CD8-positive, alpha-beta memory T cell (primary cell): ENCODE results near the gene SRGN. TPM values are rescaled to one million over a fixed set of nuclear protein-coding genes. Genes with fewer than 3 reads are reported as not detected.

Experiments
- CTCF ChIA-PET: fragments of 350-600 bp; sonication (Branson Sonifier 250); formaldehyde crosslinking; loops from one replicate; lab custom pipeline; 2021; ENCODE audit warnings: antibody characterized with exemption; lab: Charles Lee
- POLR2A ChIA-PET: fragments of 350-600 bp; sonication (Branson Sonifier 250); formaldehyde crosslinking; loops from one replicate; lab custom pipeline; 2021; ENCODE audit warnings: antibody characterized with exemption; lab: Charles Lee
- DNase-seq, 5 donors: peaks; one replicate each; pipeline versions ENCODE4 v3.0.0 to v3.0.0-alpha.2; 2020 to 2022; ENCODE audit warnings: mixed read lengths in 1 of 5
- H3K27ac ChIP-seq: one replicate; pipeline ENCODE4 v1.7.0; 2013; ENCODE audit warnings: low read depth, mild to moderate bottlenecking, low read length, moderate library complexity
- H3K27me3 ChIP-seq: 2 replicates; pipeline ENCODE4 v1.7.0; 2013; ENCODE audit warnings: low read length, mild to moderate bottlenecking; ENCODE audit not compliant: insufficient read depth, poor library complexity, severe bottlenecking
- H3K36me3 ChIP-seq: 2 replicates; pipeline ENCODE4 v1.7.0; 2013; ENCODE audit warnings: mild to moderate bottlenecking, low read length, moderate library complexity; ENCODE audit not compliant: insufficient read depth
- H3K4me1 ChIP-seq: 2 replicates; pipeline ENCODE4 v1.7.0; 2013; ENCODE audit warnings: mild to moderate bottlenecking, low read length, moderate library complexity; ENCODE audit not compliant: insufficient read depth
- H3K4me3 ChIP-seq: 2 replicates; pipeline ENCODE4 v1.7.0; 2013; ENCODE audit warnings: mild to moderate bottlenecking, low read length
- H3K9me3 ChIP-seq: 2 replicates; pipeline ENCODE4 v1.7.0; 2013; ENCODE audit warnings: mild to moderate bottlenecking, low read length
- H3K27ac Mint-ChIP-seq, 8 donors: one replicate each; pipeline ENCODE4 v1.8.0; 2020 to 2021; ENCODE audit warnings: mixed read lengths in 8 of 8, mild to moderate bottlenecking in 6 of 8, inconsistent platforms in 3 of 8, moderate library complexity in 3 of 8
- H3K27me3 Mint-ChIP-seq, 2 donors: one replicate each; pipeline ENCODE4 v1.8.0; 2020 to 2021; ENCODE audit warnings: mixed read lengths in 2 of 2, mild to moderate bottlenecking in 1 of 2, moderate library complexity in 1 of 2
- H3K36me3 Mint-ChIP-seq, 3 donors: one replicate each; pipeline ENCODE4 v1.8.0; 2020 to 2021; ENCODE audit warnings: mixed read lengths in 3 of 3, inconsistent platforms in 1 of 3, mild to moderate bottlenecking in 1 of 3
- H3K4me1 Mint-ChIP-seq, 3 donors: one replicate each; pipeline ENCODE4 v1.8.0; 2020 to 2021; ENCODE audit warnings: mixed read lengths in 3 of 3, inconsistent platforms in 1 of 3, mild to moderate bottlenecking in 1 of 3
- H3K4me3 Mint-ChIP-seq, 7 donors: one replicate each; pipeline ENCODE4 v1.8.0; 2020 to 2021; ENCODE audit warnings: mixed read lengths in 7 of 7, mild to moderate bottlenecking in 6 of 7, moderate library complexity in 4 of 7, inconsistent platforms in 2 of 7
- H3K9me3 Mint-ChIP-seq, 5 donors: one replicate each; pipeline ENCODE4 v1.8.0; 2020 to 2022; ENCODE audit warnings: mixed read lengths in 5 of 5, mild to moderate bottlenecking in 3 of 5, moderate library complexity in 2 of 5, inconsistent platforms in 1 of 5
- polyA plus RNA-seq: library from polyadenylated mRNA; unstranded; fragments of 300-500 nt; fragmentation: Illumina TruSeq; gene quantifications from one replicate; pipeline ENCODE4 v1.2.3, GENCODE V29; 2021
- total RNA-seq, 2 experiments: library from RNA; stranded (reverse); gene quantifications; one replicate each; pipeline ENCODE4 v1.2.3, GENCODE V29; 2021

Gene SRGN
- total and polyA plus RNA-seq, 3 experiments from 2014 or later: 274 to 662 (median 659) TPM

DNA sequence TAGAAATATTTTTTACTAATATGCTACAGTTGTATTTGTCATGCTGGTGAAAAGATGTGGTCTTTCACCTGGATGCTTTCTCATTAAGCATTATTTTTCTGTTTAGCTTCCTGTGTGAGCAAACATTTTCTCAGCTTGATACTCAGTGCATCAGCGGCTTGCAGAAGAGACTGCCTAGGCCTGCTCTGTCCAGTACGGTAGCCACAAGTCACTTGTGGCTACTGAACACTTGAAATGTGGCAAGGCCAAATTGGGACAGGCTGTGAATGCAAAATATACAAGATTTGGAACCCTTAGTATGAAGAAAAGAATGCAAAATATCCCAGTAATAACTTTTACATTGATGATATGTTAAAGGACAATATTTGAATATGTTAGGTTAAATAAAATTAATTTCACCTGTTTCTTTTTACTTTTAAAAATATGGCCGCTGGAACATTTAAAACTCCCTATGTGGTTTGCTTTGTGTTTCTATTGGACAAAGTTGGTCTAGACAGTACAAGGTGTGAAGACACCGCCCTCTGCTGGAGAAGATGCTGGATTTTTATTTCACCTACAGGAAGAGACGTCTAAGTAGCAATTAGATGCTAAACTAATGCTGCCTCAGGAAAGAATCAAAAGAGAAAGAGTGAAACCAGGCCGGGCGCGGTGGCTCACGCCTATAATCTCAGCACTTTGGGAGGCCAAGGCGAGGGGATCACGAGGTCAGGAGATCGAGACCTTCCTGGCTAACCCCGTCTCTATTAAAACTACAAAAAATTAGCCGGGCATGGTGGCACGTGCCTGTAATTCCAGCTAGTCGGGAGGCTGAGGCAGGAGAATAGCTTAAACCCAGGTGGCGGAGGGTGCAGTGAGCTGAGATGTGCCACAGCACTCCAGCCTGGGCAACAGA, 5.3 kb downstream of the SRGN start:
- H3K27ac ChIP-seq: peak overlapping the region; percentile 22
- H3K27ac Mint-ChIP-seq: peak overlapping the region; percentile 82 to 99 (median 98)
- no peaks in the 10 kb centered on the region for H3K27me3 ChIP-seq
- no peak overlapping the region for H3K4me3 ChIP-seq
- CTCF ChIA-PET: interaction anchor here (0.6 to 7.2 kb wide), 38 partner anchors 8 to 263 kb away, joined by 3 to 91 read pairs (median 4); partner anchors contain the start of genes DDX21, KIFBP and VPS26A
- DNase-seq: peak; percentile 70 to 88 (median 83)
- H3K9me3 ChIP-seq: no peaks in the 10 kb centered on the region
- peaks cover 59 to 73% (median 70%) of the 10 kb centered on the region in 3 donors for H3K4me1 Mint-ChIP-seq
- H3K27me3 Mint-ChIP-seq: peaks cover 0 to 1% of the 10 kb centered on the region in 2 donors
- POLR2A ChIA-PET: interaction anchor here (0.6 to 1.2 kb wide), 4 partner anchors 48 to 374 kb away, joined by 3 to 4 read pairs (median 4); no protein-coding TSS in a partner anchor
- peaks cover 43% of the 10 kb centered on the region for H3K4me1 ChIP-seq
- H3K9me3 Mint-ChIP-seq: no peaks in the 10 kb centered on the region
- peaks cover 5% of the 10 kb centered on the region for H3K36me3 ChIP-seq
- H3K36me3 Mint-ChIP-seq: peaks cover 6 to 67% (median 8%) of the 10 kb centered on the region in 3 donors
- H3K4me3 Mint-ChIP-seq: peak overlapping the region; percentile 18 to 75 (median 52)

DNA sequence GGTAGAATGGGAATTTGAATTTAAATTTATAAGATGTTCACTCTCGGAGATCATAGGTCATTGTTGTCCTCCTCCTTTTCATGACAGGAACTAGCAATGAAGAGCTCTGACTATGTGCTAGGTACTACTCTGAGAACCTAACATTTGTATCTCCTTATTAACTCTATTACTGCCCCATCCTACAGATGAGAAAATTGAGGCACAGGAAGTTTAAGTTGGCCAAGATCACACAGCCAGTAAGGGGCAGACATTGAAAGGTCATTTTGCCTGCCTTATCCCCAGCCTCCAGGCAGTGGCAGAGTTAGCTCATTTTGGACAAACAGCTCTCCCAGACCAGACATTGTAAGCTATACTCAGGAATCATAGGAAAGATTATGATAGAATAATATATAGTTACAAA, 6.0 kb downstream of the SRGN start:
- H3K4me3 ChIP-seq: no peak overlapping the region
- peak overlapping the region; percentile 36 to 99 (median 97) for H3K27ac Mint-ChIP-seq
- POLR2A ChIA-PET: interaction anchor here (0.6 kb wide), 1 partner anchor 88 kb away, joined by 3 read pairs; no protein-coding TSS in a partner anchor

GRCh38 chr10:69096045-69096444, 8.1 kb downstream of the SRGN start:
- H3K36me3 Mint-ChIP-seq: peaks cover 7 to 68% (median 11%) of the 10 kb centered on the region in 3 donors
- Histone ChIP-seq H3K36me3 (peaks cover 6% of the 10 kb centered on the region), H3K27ac (no peak overlapping the region), H3K27me3 (no peaks in the 10 kb centered on the region), H3K9me3 (no peaks in the 10 kb centered on the region), H3K4me1 (peaks cover 26% of the 10 kb centered on the region), H3K4me3 (no peak overlapping the region)
- H3K27me3 Mint-ChIP-seq: no peaks in the 10 kb centered on the region
- ChIA-PET CTCF (interaction anchor here (2.8 to 7.2 kb wide), 2 partner anchors 52 to 91 kb away, joined by 10 to 91 read pairs; no protein-coding TSS in a partner anchor), POLR2A (no interaction called here)
- DNase-seq: no peak
- no peak overlapping the region for H3K4me3 Mint-ChIP-seq
- H3K9me3 Mint-ChIP-seq: no peaks in the 10 kb centered on the region
- peak overlapping the region in 2 of 8 donors; percentile 13 to 19 for H3K27ac Mint-ChIP-seq
- peaks cover 47 to 74% (median 60%) of the 10 kb centered on the region in 3 donors for H3K4me1 Mint-ChIP-seq

More for the DNA sequence above, 6.0 kb downstream of the SRGN start:
- no peaks in the 10 kb centered on the region for H3K27me3 Mint-ChIP-seq
- Histone ChIP-seq H3K36me3 (peaks cover 6% of the 10 kb centered on the region), H3K27ac (no peak overlapping the region), H3K9me3 (no peaks in the 10 kb centered on the region), H3K4me1 (peaks cover 43% of the 10 kb centered on the region), H3K27me3 (no peaks in the 10 kb centered on the region)
- H3K4me3 Mint-ChIP-seq: no peak overlapping the region
- peaks cover 7 to 65% (median 8%) of the 10 kb centered on the region in 3 donors for H3K36me3 Mint-ChIP-seq
- CTCF ChIA-PET: interaction anchor here (0.8 to 7.2 kb wide), 21 partner anchors 8 to 138 kb away, joined by 3 to 91 read pairs (median 5); partner anchors contain the start of genes DDX21, KIFBP and VPS26A
- H3K4me1 Mint-ChIP-seq: peaks cover 59 to 73% (median 70%) of the 10 kb centered on the region in 3 donors
- H3K9me3 Mint-ChIP-seq: no peaks in the 10 kb centered on the region
- no peak for DNase-seq

DNA sequence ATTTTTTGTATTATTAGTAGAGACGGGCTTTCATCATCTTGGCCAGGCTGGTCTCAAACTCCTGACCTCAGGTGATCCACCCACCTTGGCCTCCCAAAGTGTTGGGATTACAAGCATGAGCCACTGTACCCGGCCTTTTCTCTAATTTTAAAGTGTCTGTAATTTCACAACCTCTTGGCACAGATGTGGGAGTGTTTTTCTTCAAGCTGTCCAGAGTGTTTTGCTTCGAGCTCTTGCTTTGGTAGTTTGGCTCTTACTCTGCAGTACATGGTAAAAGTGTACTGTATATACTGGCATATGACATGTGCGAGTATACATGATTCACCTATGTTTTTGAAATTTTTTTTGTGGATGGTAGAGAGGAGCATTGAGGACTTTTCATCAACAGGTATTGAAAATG, 9.8 kb downstream of the SRGN start:
- ChIA-PET CTCF (interaction anchor here (7.2 kb wide), 1 partner anchor 93 kb away, joined by 91 read pairs; no protein-coding TSS in a partner anchor), POLR2A (no interaction called here)
- Histone ChIP-seq H3K27me3 (no peaks in the 10 kb centered on the region), H3K9me3 (no peaks in the 10 kb centered on the region), H3K4me1 (peaks cover 26% of the 10 kb centered on the region), H3K36me3 (peaks cover 10% of the 10 kb centered on the region), H3K4me3 (no peak overlapping the region), H3K27ac (no peak overlapping the region)
- Mint-ChIP-seq H3K27ac (peak overlapping the region in 5 of 8 donors; percentile 48 to 85 (median 66)), H3K4me3 (no peak overlapping the region), H3K27me3 (no peaks in the 10 kb centered on the region), H3K9me3 (no peaks in the 10 kb centered on the region), H3K36me3 (peaks cover 7 to 77% (median 15%) of the 10 kb centered on the region in 3 donors), H3K4me1 (peaks cover 52 to 78% (median 63%) of the 10 kb centered on the region in 3 donors)
- DNase-seq: no peak

GRCh38 chr10:69100136-69100872, 12.4 kb downstream of the SRGN start:
- Histone ChIP-seq H3K27ac (no peak overlapping the region), H3K4me1 (peaks cover 13% of the 10 kb centered on the region), H3K4me3 (no peak overlapping the region), H3K36me3 (peaks cover 24% of the 10 kb centered on the region), H3K9me3 (no peaks in the 10 kb centered on the region), H3K27me3 (no peaks in the 10 kb centered on the region)
- DNase-seq: no peak
- Mint-ChIP-seq H3K4me1 (peaks cover 41 to 70% (median 44%) of the 10 kb centered on the region in 3 donors), H3K9me3 (no peaks in the 10 kb centered on the region), H3K27ac (peak overlapping the region in 4 of 8 donors; percentile 52 to 84 (median 67)), H3K27me3 (no peaks in the 10 kb centered on the region), H3K36me3 (peaks cover 13 to 83% (median 20%) of the 10 kb centered on the region in 3 donors), H3K4me3 (peak overlapping the region in 1 of 7 donors; percentile 44)
- ChIA-PET CTCF (no interaction called here), POLR2A (no interaction called here)

DNA sequence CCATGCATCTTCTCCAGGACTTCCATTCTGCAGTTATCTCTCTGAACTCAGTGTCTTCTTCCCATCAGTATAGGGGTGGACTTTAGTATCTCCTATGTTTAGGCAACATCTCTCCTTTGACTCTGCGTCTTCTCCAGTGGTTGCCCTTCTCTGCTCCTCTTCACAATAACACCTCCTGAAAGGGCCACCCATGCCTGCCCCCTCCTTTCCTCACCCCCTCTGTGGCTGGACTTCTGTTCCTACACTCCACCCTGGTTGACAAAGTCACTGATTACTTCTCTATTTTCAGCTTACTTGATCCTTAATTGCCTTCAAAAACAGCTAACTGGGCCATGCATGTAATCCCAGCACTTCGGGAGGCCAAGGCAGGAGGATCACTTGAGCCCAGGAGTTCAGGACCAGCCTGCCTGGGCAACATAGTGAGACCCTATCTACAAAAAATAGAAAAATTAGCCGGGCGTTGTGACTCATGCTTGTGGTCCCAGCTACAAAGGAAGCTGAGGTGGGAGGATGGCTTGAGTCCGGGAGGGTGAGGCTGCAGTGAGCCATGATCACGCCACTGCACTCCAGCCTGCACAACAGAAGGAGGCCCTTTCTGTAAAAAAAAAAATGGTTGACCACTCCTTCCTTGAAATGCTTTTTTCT, 13.7 kb downstream of the SRGN start:
- H3K4me1 Mint-ChIP-seq: peaks cover 35 to 60% (median 37%) of the 10 kb centered on the region in 3 donors
- Histone ChIP-seq H3K9me3 (no peaks in the 10 kb centered on the region), H3K27ac (no peak overlapping the region), H3K4me1 (peaks cover 13% of the 10 kb centered on the region), H3K27me3 (no peaks in the 10 kb centered on the region), H3K4me3 (no peak overlapping the region), H3K36me3 (peaks cover 27% of the 10 kb centered on the region)
- H3K36me3 Mint-ChIP-seq: peaks cover 13 to 78% (median 23%) of the 10 kb centered on the region in 3 donors
- peak overlapping the region in 6 of 8 donors; percentile 57 to 91 (median 78) for H3K27ac Mint-ChIP-seq
- ChIA-PET CTCF (interaction anchor here (0.7 to 1.8 kb wide), 4 partner anchors 8 to 146 kb away, joined by 3 to 6 read pairs (median 3); partner anchors contain the start of gene DDX21), POLR2A (no interaction called here)
- H3K9me3 Mint-ChIP-seq: no peaks in the 10 kb centered on the region
- H3K4me3 Mint-ChIP-seq: peak overlapping the region; percentile 4 to 68 (median 26)
- DNase-seq: peak in 2 of 5 donors; percentile 19 to 53
- no peaks in the 10 kb centered on the region for H3K27me3 Mint-ChIP-seq

DNA sequence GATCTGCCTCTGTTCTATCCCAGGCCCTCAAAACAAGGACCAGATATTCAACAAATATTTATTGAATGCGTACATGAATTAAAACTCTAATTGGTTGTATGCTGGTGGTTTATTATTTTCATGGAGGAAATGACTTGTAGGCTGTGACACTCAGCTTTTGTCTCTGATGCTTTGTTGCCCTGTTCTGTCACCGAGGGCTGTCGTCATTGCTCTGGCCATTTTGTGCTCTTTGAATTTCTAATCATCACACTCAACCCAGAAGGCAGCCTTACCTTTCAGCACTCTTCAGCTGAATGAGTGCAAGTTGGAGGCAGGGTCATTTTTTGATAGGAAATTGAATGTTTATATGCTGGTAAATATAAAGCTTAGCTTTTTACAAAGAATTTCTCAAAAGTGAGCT, 14.5 kb downstream of the SRGN start:
- H3K27ac ChIP-seq: no peak overlapping the region
- H3K36me3 ChIP-seq: peaks cover 27% of the 10 kb centered on the region
- no peaks in the 10 kb centered on the region for H3K9me3 ChIP-seq
- no peaks in the 10 kb centered on the region for H3K27me3 Mint-ChIP-seq
- ChIA-PET POLR2A (interaction anchor here (0.7 kb wide), 1 partner anchor 9 kb away, joined by 3 read pairs; no protein-coding TSS in a partner anchor), CTCF (interaction anchor here (0.7 to 1.8 kb wide), 3 partner anchors 8 to 147 kb away, joined by 3 to 6 read pairs (median 3); partner anchors contain the start of gene DDX21)
- H3K27me3 ChIP-seq: no peaks in the 10 kb centered on the region
- no peaks in the 10 kb centered on the region for H3K9me3 Mint-ChIP-seq
- H3K4me3 Mint-ChIP-seq: peak overlapping the region in 6 of 7 donors; percentile 7 to 68 (median 34)
- H3K4me1 Mint-ChIP-seq: peaks cover 35 to 55% (median 37%) of the 10 kb centered on the region in 3 donors
- peak overlapping the region in 7 of 8 donors; percentile 12 to 91 (median 77) for H3K27ac Mint-ChIP-seq
- peaks cover 13 to 77% (median 23%) of the 10 kb centered on the region in 3 donors for H3K36me3 Mint-ChIP-seq
- no peak for DNase-seq
- H3K4me1 ChIP-seq: peaks cover 13% of the 10 kb centered on the region
- H3K4me3 ChIP-seq: no peak overlapping the region
